Adrenal gland (tissue), 5 donors: ENCODE results near the gene DIP2A.

Source experiments
- CTCF ChIP-seq, 6 experiments: fragments of 450-650 bp in 4 of 6; fragments of 200-600 bp in 2 of 6; sonication (generic) in 1 of 6; IDR thresholded peaks; 1 replicate in 5 of 6; 2 replicates in 1 of 6; pipeline versions ENCODE4 v1.5.1 to v1.8.0; 2016 to 2021; ENCODE audit warnings: antibody characterized with exemption in 6 of 6, mild to moderate bottlenecking in 2 of 6, moderate library complexity in 1 of 6
- POLR2A ChIP-seq, 2 donors: fragments of 450-650 bp; IDR thresholded peaks; one replicate each; pipeline ENCODE4 v1.6.1; 2017; ENCODE audit warnings: antibody characterized with exemption in 2 of 2, mild to moderate bottlenecking in 2 of 2, moderate library complexity in 1 of 2
- donor health status: DM: no; HTN: no; CAD: no.

- TF ChIP-seq CTCF (IDR thresholded peaks at IDR 0.05) (no peak), POLR2A (IDR thresholded peaks at IDR 0.05) (no peak)
These were observed 30.4 kb upstream of the DIP2A start for GRCh38 chr21:46428286-46428685.
